Umbilical cord (tissue), 2 donors: ENCODE results near the gene FAM13C. TPM values are rescaled to one million over a fixed set of nuclear protein-coding genes. Genes with fewer than 3 reads are reported as not detected.

Experiments used
- DNase-seq: peaks from one replicate; pipeline ENCODE4 v3.0.0-alpha.2; 2015; ENCODE audit warnings: low spot score
- total RNA-seq: library from RNA; depleted of rRNA; stranded (reverse); fragments of >200 nt; gene quantifications from one replicate; pipeline ENCODE4 v1.2.3, GENCODE V29; 2014; ENCODE audit warnings: low replicate concordance; ENCODE audit not compliant: insufficient read depth

Gene FAM13C
- total RNA-seq, 1 donor from 2014 or later = 9.4 TPM

- DNase-seq = no peak
Observed at GRCh38 chr10:59317066-59317465, 45.3 kb downstream of the FAM13C start.

GRCh38 chr10:59315465-59315864 lies 46.9 kb downstream of the FAM13C start:
- no peak for DNase-seq

GRCh38 chr10:59314268-59314667 lies 48.1 kb downstream of the FAM13C start:
- DNase-seq = no peak

GRCh38 chr10:59312247-59312646 lies 50.1 kb downstream of the FAM13C start:
- no peak for DNase-seq

- DNase-seq = no peak
Observed at GRCh38 chr10:59311025-59311424, 51.3 kb downstream of the FAM13C start.

GRCh38 chr10:59310324-59310914 lies 51.9 kb downstream of the FAM13C start:
- no peak for DNase-seq

GRCh38 chr10:59304521-59305097 lies 57.7 kb downstream of the FAM13C start:
- DNase-seq = no peak

GRCh38 chr10:59303018-59303417 lies 59.3 kb downstream of the FAM13C start:
- peak; percentile 15 for DNase-seq

GRCh38 chr10:59302381-59302780 lies 60.0 kb downstream of the FAM13C start:
- DNase-seq = no peak

GRCh38 chr10:59301067-59301754 lies 61.1 kb downstream of the FAM13C start:
- DNase-seq = no peak

- no peak for DNase-seq
Observed at GRCh38 chr10:59300386-59300785, 62.0 kb downstream of the FAM13C start.

GRCh38 chr10:59299933-59300332 lies 62.4 kb downstream of the FAM13C start:
- no peak for DNase-seq

GRCh38 chr10:59290448-59290847 lies 71.9 kb downstream of the FAM13C start:
- no peak for DNase-seq

GRCh38 chr10:59289853-59290252 lies 72.5 kb downstream of the FAM13C start:
- no peak for DNase-seq

GRCh38 chr10:59287587-59288255 lies 74.6 kb downstream of the FAM13C start:
- DNase-seq = no peak

GRCh38 chr10:59285848-59286247 lies 76.5 kb downstream of the FAM13C start:
- DNase-seq = no peak

- DNase-seq = no peak
Observed at GRCh38 chr10:59285073-59285472, 77.3 kb downstream of the FAM13C start.

- DNase-seq = no peak
Observed at GRCh38 chr10:59284118-59284975, 78.0 kb downstream of the FAM13C start.

- DNase-seq = peak; percentile 49
Observed at GRCh38 chr10:59283456-59284091, 78.8 kb downstream of the FAM13C start.

- DNase-seq = no peak
Observed at GRCh38 chr10:59281861-59282260, 80.5 kb downstream of the FAM13C start.

- no peak for DNase-seq
Observed at GRCh38 chr10:59279991-59280505, 82.3 kb downstream of the FAM13C start.
